ENCODE results near the gene ELFN2.
"Not testable (repeated sequence)": the region's sequence is repeated elsewhere in the genome, so short reads cannot be mapped to it uniquely, and the experiment has no call there.

The ELFN2 gene

GRCh38 chr22:37331034-37331428 lies 96.2 kb downstream of the ELFN2 start:
- no peak for DNase-seq

GRCh38 chr22:37330200-37331033 lies 96.9 kb downstream of the ELFN2 start:
- DNase-seq = no peak

DNA sequence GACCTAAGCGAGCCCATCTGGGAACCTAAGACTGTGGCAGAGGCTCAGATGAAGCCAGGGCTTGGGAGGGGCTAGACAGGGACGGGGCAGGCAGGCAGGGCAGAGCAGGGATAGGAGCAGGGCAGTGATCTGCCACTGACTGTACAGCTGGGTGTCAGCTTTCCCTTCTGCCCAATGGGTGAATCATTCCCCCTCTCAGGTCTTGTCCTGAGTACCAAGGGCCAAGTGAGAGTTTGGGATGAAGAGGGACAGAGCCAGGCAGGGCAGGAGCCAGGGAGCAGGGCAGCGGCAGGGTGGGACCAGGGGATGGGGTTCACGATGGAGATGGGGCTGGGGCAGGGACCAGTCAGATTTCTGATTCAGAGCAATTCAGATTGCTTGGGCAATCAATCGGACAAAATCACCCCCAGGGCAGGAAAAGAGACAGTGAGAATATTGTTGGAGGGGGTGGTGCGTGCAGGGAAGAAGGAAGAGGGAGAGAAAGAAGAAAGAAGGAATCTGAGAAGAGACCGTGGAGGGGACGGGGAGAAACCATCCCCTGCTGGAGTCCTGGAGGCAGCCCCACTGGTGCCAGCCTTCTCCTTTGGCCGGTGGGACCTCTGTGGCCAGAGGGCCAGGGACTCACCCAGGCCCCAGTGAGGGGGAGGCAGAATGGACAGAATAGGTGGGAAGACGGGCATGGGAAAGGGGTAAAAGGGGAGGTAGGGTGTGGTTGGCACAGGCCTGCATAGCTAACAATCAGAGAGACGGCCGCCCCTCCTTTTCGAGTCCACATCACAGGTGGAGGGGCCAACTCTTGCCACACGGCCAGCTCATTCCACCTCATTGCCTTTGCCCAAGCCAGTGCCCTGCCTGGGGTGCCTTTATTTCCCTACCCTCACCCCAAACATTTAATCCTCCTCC lies 97.8 kb downstream of the ELFN2 start:
- DNase-seq = no peak

- DNase-seq = not testable (repeated sequence)
These were observed 98.6 kb downstream of the ELFN2 start for GRCh38 chr22:37328538-37329237.

DNA sequence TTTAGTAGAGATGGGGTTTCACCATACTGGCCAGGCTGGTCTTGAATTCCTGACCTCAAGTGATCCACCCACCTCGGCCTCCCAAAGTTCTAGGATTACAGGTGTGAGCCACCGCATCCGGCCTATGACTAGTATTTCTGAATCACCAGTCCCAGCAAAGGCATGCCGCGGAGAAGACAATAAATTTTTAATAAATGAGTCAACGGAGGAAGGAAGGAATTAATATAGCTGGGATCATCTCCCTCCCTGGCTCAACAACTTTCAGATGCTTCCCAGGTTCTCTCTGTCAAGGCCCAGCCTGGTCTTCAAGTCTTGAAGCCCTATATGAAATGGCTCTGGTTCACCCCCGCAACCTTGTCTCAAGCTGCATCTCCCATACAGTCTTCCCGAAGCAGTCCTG lies 99.3 kb downstream of the ELFN2 start:
- DNase-seq = no peak

DNA sequence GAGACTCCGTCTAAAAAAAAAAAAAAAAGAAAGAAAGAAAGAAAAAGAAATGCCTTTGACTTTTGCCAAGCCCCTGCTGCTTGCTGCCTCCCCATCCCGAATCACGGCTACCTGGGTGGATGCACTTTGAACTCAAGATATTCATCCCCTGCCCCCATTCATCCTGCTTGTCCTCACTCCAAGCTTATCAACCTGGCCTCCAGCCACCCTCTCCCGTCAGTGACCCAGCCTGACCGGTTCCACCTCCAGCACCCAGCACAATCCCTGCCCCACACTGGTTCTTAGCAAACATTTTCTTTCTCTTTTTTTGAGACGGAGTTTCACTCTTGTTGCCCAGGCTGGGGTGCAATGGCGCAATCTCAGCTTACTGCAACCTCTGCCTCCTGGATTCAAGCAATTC lies 100.6 kb downstream of the ELFN2 start:
- DNase-seq = no peak

- DNase-seq = no peak
These were observed 102.3 kb downstream of the ELFN2 start for GRCh38 chr22:37325039-37325395.

- DNase-seq = no peak
These were observed 102.8 kb downstream of the ELFN2 start for GRCh38 chr22:37324340-37325038.

DNA sequence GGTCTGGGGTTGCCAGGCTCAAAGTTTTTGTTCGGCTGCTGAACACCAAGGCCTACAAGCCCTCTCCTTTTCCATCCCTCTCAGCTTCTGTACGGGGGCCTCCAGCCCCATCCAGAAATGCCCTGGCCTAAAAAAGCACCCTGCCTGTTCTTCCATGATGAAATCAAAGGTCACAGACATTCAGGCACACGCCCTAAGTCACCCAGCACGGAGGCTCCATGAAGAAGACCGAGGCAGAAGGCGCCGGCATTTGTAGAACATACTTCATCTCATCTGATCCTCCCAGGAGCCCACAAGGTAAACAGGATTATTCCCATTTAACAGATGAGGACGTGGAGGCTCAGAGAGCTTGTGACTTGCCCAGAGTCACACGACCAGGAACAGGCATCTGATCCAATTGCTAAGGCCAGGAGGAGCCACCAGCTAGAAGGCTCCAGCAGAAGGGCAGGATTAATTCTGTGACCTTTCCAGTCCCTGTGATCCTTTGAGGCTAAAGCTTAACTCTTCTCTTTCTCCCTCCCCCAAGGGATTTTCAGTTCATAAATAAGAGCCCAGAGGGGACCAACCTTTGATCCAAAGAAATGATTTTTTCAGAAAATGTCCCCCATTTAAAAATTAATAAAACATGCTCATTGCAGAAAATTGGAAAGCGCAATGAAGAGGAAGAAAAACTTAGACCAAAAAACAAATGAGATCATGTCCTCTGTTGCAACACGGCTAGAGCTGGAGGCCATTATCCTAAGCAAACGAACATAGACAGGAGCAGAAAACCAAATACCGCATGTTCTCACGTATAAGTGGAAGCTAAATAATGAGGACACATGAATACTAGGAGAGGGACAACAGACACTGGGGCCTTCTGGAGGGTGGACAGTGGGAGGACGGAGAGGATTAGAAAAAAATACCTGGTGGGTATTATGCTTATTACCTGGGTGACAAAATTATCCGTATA lies 106.3 kb downstream of the ELFN2 start:
- no peak for DNase-seq

GRCh38 chr22:37319469-37319868 lies 107.8 kb downstream of the ELFN2 start:
- DNase-seq = no peak

- no peak for DNase-seq
These were observed 108.7 kb downstream of the ELFN2 start for GRCh38 chr22:37318364-37319109.

Data from cerebellar nuclear complex (tissue), 1 donor.